ENCODE data around the gene DYNC1LI1.

- TF ChIP-seq CTCF (conservative IDR thresholded peaks at IDR 0.05; ENCODE audit: low read depth in 2 of 2) (no peak), JUNB (IDR thresholded peaks at IDR 0.05; ENCODE audit: unreplicated experiment) (no peak), POLR2AphosphoS5 (IDR thresholded peaks at IDR 0.05; ENCODE audit: low read depth) (no peak), REST (IDR thresholded peaks at IDR 0.05; ENCODE audit: unreplicated experiment) (no peak), EZH2 (IDR thresholded peaks at IDR 0.05; ENCODE audit: low read depth, unreplicated experiment) (no peak), EZH2phosphoT487 (IDR thresholded peaks at IDR 0.05; ENCODE audit: unreplicated experiment) (no peak), CREB1 (CRISPR knock-in tag; IDR thresholded peaks at IDR 0.05; ENCODE audit: low read depth) (no peak), ZNF114 (CRISPR knock-in tag; IDR thresholded peaks at IDR 0.05) (no peak), ETS1 (IDR thresholded peaks at IDR 0.05) (no peak)
Observed at GRCh38 chr3:32586356-32586755, 15.7 kb upstream of the DYNC1LI1 start.

Measured in GM23338 (cell line).